ENCODE measurements around the gene AK9.

GRCh38 chr6:109580519-109580918, 110.5 kb downstream of the AK9 start:
- no peak for TF ChIP-seq EZH2 (IDR thresholded peaks at IDR 0.05; ENCODE audit: borderline replicate concordance, low read depth, low read length, severe bottlenecking)
- no peak for TF ChIP-seq CTCF (IDR thresholded peaks at IDR 0.05; ENCODE audit: borderline replicate concordance, extremely low read depth, low read length, poor library complexity, severe bottlenecking)

Data from DND-41 (cell line).